Cerebellar nuclear complex (tissue), 1 donor: ENCODE measurements around the gene ADAT2.
A peak's percentile ranks its signal among the peaks of the same experiment; 100 is the strongest.

Experiments used
- DNase-seq, 2 experiments: peaks; one replicate each; lab custom pipeline; 2025; lab: John Stamatoyannopoulos, UW

ADAT2 gene

GRCh38 chr6:143441680-143442545 is 8.6 kb downstream of the ADAT2 start:
- DNase-seq: no peak

DNA sequence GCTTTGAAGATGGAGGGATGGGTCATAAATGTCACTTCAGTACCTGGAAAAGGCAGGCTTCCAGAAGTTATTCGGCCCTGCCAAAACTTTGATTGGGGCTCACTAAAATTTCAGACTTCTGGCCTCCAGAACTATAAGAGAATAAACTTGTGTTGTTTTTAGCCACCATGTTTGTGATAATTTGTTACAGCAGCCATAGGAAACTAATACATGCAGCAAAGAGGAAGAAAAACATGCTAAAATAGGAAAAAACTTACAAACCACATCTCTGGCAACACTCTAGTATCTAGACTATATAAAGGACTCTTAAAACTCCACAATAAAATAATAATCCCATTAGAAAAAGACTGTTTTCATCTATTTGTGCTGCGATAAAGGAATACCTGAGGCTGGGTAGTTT is 9.5 kb downstream of the ADAT2 start:
- DNase-seq: no peak

GRCh38 chr6:143432588-143432987 is 17.9 kb downstream of the ADAT2 start:
- DNase-seq: no peak

- DNase-seq: no peak
Measured at GRCh38 chr6:143431226-143431625, 19.3 kb downstream of the ADAT2 start.

DNA sequence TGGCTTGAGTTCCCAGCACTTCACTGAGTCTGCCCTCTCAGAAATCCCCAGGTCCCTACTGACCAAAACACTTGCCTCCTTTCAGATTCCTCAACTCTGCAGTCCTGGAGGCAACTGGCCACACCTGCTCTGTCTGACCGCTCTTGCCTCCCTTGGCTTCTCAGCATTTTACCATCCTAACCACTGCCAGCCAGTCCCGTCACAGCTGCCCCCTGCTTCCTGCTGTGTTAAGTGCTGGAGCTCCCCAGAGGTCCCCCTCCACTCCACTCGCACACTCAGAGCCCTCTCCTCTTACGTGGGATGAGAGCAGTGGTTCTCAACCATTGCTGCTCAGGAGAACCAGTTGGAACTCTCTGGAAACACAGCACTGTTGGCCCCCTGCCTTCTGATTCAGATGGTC is 20.5 kb downstream of the ADAT2 start:
- no peak for DNase-seq

DNA sequence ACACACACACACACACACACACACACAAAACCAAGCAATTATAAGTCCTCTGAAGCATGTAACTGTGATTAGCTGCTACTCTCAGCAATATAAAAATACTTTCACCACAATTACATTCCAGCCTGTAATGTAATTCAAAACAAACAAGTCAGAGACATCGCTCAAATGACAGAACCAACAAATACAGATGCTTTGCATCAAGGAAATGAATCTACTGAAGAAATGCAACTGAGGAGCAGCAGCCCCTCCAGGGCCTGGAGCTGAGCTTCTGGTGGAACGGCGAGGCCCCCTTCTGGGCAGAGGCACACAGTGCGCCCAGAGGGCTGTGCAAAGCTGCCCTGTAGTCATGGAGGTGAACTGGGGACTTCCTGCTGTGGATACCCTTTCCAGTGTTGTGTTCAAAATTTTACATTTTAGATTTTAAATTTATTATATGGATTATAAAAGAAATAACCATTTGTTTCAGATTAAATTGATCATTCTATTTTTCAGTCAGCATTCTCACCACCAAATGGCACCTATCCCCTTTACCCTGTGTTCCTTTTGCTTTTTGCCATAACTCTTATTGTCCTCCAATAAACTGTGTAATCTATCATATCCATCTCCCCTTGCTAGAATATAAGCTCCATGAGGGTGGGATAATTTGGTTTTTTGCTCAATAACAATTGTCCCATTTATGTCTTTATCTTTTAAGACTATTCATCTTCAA is 23.2 kb downstream of the ADAT2 start:
- peak in 1 of 2 experiments; percentile 14 for DNase-seq

GRCh38 chr6:143426026-143426425 is 24.5 kb downstream of the ADAT2 start:
- no peak for DNase-seq

GRCh38 chr6:143419526-143419925 is 31.0 kb downstream of the ADAT2 start:
- no peak for DNase-seq

DNA sequence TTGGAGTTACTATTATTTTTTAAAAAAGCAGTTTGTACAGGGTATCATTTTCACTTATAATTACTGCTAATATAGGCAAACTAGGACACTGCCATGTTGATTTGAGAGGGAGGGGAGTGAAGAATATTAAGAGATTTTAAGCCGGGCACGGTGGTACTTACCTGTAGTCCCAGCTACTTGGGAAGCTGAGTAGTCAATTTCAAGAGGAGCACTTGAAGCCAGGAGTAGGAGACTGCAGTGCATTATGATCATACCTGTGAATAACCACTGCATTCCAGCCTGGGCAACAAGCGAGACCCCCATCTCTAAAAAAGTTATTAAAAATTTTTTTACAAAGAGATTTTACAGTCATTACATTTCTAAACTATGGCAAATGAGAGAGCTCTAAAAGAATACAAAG is 35.7 kb downstream of the ADAT2 start:
- DNase-seq: no peak

- no peak for DNase-seq
Measured at GRCh38 chr6:143410859-143411270, 39.6 kb downstream of the ADAT2 start.

DNA sequence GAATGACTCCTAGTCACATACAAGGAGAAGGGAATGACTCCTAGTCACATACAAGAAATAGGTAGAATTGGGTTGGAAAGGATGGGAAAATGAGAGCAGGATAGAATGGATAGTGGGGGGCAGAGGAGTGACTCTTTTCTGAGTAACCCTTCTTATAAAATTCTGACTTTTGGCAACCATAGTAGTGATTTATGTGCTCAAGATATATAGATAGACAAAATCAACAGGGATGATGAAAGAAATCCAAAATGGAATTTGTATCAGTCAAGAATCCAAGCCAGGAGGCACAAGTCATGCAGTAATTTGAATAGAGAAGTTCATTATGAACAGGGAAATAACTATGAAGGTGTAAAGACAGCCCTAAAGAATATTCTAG is 41.7 kb downstream of the ADAT2 start:
- no peak for DNase-seq

GRCh38 chr6:143408151-143408786 is 42.2 kb downstream of the ADAT2 start:
- no peak for DNase-seq

GRCh38 chr6:143406673-143407072 is 43.8 kb downstream of the ADAT2 start:
- no peak for DNase-seq

DNA sequence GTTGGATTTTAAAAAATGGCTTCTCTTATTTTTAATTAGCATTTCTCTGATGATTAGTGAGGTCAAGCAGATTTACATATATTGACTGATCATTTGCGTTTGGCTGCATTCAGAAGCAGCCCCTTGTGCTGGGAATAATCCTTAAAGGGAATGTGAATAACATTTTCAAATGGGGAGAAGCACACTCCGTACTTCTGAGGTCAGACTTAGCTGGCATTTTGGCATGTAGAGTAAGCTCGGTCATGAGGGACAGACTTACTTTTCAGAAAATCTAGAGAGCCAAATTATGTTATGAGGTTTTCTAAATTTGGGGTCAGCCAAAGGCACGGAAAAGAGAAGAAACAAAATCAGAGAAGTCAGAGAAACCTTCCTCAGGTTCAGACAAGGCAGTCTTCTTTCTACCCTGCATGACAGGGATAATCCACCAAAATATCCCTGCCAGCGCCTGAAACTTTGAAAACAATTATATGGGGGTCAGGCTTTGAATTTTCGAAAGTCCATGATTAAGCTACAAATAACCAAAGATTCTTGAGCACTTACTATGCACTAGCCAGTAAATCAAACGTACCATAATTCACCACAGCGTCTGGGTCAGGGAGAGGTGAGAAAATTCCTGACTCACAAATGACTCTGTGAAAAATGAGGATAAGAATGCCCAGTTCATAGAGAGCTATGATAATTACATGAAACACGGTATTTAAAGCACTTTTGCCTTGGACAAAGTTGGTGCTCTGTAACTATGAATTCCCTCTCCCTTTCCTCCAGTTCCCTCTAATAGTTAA is 44.9 kb downstream of the ADAT2 start:
- no peak for DNase-seq

DNA sequence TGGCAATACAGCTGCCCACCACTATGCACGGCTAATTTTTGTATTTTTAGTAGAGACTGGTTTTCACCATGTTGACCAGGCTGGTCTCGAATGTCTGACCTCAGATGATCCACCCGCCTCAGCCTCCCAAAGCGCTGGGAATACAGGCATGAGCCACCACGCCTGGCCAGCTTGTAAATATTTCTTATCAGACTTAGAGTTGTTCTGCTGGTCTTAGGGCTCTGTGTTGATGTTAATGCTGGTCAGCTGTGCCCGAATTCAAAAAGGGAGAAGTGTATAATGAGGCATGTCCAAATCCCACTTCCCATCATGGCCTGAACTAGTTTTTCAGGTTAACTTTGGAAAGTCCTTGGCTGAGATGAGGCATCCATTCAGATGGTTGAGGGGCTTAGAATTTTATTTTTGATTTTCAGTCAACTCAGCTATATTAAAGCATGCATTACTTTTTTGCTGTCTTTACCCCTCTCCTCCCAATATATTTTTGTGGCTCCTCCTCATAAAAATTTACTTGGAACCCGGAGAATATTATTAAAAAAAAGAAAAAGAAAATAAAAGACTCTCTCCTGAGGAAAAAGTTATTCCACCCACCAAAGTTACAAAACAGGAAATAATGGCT is 47.7 kb downstream of the ADAT2 start:
- DNase-seq: no peak

GRCh38 chr6:143401636-143402370 is 48.7 kb downstream of the ADAT2 start:
- no peak for DNase-seq

DNA sequence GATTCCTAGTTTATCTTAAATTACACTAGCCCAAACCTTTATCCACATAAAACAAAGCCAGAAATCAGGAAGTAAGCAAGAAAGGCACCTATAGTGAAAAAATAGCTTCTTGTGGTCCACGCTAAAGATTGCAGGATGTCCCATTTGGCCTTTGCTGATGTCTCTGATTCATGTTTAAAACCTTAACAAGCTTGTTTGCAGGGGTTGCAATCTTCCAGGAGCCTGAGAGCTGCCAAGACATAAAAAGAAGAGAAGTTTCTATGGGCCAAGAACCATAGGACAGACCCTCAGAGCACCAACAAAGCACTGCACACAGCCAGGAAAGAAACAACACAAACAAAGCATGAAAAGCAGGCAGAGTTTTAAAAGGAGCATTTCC is 49.4 kb downstream of the ADAT2 start:
- DNase-seq: no peak

GRCh38 chr6:143400258-143401067 is 50.0 kb downstream of the ADAT2 start:
- DNase-seq: no peak

DNA sequence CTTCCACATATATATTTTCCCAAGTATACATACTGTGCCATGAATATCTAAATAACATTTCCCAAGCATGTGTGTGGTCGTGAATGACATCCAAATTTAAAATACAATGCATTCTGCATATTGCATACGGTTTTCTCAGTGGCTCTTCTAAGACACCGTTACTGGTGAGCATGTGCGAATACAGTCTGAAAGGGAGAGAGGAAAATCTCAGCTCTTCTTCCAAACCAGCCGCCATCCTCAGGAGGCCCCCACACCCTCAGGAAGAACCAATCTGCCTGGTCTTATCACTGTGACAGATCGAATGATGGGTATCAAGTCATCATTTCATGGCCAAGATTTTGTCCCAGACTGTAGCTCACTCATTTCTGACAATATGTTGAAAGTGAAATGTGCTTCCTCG is 50.7 kb downstream of the ADAT2 start:
- no peak for DNase-seq

GRCh38 chr6:143399176-143399575 is 51.3 kb downstream of the ADAT2 start:
- DNase-seq: no peak
